Neural progenitor cell (in vitro differentiated cells): ENCODE results near the gene C1orf87. TPM values are rescaled to one million over a fixed set of nuclear protein-coding genes. Genes with fewer than 3 reads are reported as not detected.

Experiments used
- DNase-seq: peaks from one replicate; pipeline ENCODE4 v3.0.0-alpha.2; 2016; ENCODE audit warnings: low spot score
- H2AFZ ChIP-seq: fragments of 200-600 bp; sonication (generic); replicated peaks from 2 replicates; pipeline ENCODE4 v1.6.1; 2016; ENCODE audit warnings: antibody characterized with exemption
- H3F3A ChIP-seq: fragments of 200-600 bp; sonication (generic); 2 replicates; pipeline ENCODE4 v1.6.1; 2016; ENCODE audit warnings: antibody characterized with exemption, low read depth
- H3K27ac ChIP-seq: fragments of 200-600 bp; sonication (generic); 2 replicates; pipeline ENCODE4 v1.5.1; 2016; ENCODE audit warnings: mild to moderate bottlenecking
- H3K27me3 ChIP-seq: fragments of 200-600 bp; sonication (generic); 2 replicates; pipeline ENCODE4 v1.6.1; 2016; ENCODE audit warnings: mild to moderate bottlenecking, moderate library complexity
- H3K36me3 ChIP-seq: fragments of 200-600 bp; sonication (generic); 2 replicates; pipeline ENCODE4 v1.5.1; 2016
- H3K4me1 ChIP-seq: fragments of 200-600 bp; sonication (generic); 2 replicates; pipeline ENCODE4 v1.6.1; 2016; ENCODE audit warnings: mixed run types
- H3K4me2 ChIP-seq: fragments of 200-600 bp; sonication (generic); 2 replicates; pipeline ENCODE4 v1.6.1; 2016
- H3K4me3 ChIP-seq: fragments of 200-600 bp; sonication (generic); 2 replicates; pipeline ENCODE4 v1.5.1; 2016
- H3K79me2 ChIP-seq: fragments of 200-600 bp; sonication (generic); 2 replicates; pipeline ENCODE4 v1.6.1; 2016; ENCODE audit warnings: low read depth
- H3K9ac ChIP-seq: fragments of 200-600 bp; sonication (generic); 2 replicates; pipeline ENCODE4 v1.6.1; 2016
- H3K9me3 ChIP-seq: fragments of 200-600 bp; sonication (generic); 2 replicates; pipeline ENCODE4 v1.5.1; 2016; ENCODE audit warnings: low read depth
- H4K20me1 ChIP-seq: fragments of 200-600 bp; sonication (generic); 2 replicates; pipeline ENCODE4 v1.6.1; 2016; ENCODE audit warnings: low read depth
- H3K27ac Mint-ChIP-seq: 3 replicates; pipeline ENCODE4 v1.8.0; 2021; ENCODE audit warnings: mixed read lengths
- H3K27me3 Mint-ChIP-seq: 2 replicates; pipeline ENCODE4 v1.8.0; 2022; ENCODE audit warnings: low read depth, mild to moderate bottlenecking, inconsistent platforms, moderate library complexity, mixed read lengths; ENCODE audit not compliant: insufficient read depth
- H3K36me3 Mint-ChIP-seq: 3 replicates; pipeline ENCODE4 v1.8.0; 2021; ENCODE audit warnings: mixed read lengths
- H3K4me1 Mint-ChIP-seq: 3 replicates; pipeline ENCODE4 v1.8.0; 2021; ENCODE audit warnings: mixed read lengths
- H3K4me3 Mint-ChIP-seq: 3 replicates; pipeline ENCODE4 v1.8.0; 2021; ENCODE audit warnings: mild to moderate bottlenecking, moderate library complexity, mixed read lengths
- H3K9me3 Mint-ChIP-seq: 3 replicates; pipeline ENCODE4 v1.8.0; 2020; ENCODE audit warnings: mixed read lengths
- EZH2 ChIP-seq: fragments of 200-600 bp; sonication (generic); IDR thresholded peaks from 2 replicates; pipeline ENCODE4 v1.6.1; 2017; ENCODE audit warnings: antibody characterized with exemption, mild to moderate bottlenecking, moderate library complexity
- EZH2phosphoT487 ChIP-seq: fragments of 200-600 bp; sonication (generic); IDR thresholded peaks from 2 replicates; pipeline ENCODE4 v1.6.1; 2017; ENCODE audit warnings: antibody characterized with exemption
- total RNA-seq: library from RNA; depleted of rRNA; stranded (reverse); fragments of >200 nt; gene quantifications from 2 replicates; pipeline ENCODE4 v1.2.3, GENCODE V29; 2015; ENCODE audit warnings: low replicate concordance
- TF ChIP-seq, protein P1 (sequence below): fragments of 200-600 bp; sonication (generic); IDR thresholded peaks from 2 replicates; pipeline ENCODE4 v1.5.1; 2017; ENCODE audit warnings: antibody characterized with exemption, mild to moderate bottlenecking

C1orf87 gene
- total RNA-seq, 1 donor from 2014 or later, result not detected

- H3K4me2 ChIP-seq, result no peak overlapping the region
- H3K27me3 ChIP-seq, result no peaks in the 10 kb centered on the region
- Mint-ChIP-seq H3K9me3 (peaks cover 1% of the 10 kb centered on the region), H3K36me3 (no peaks in the 10 kb centered on the region), H3K4me3 (no peak overlapping the region), H3K27ac (no peak overlapping the region), H3K4me1 (no peaks in the 10 kb centered on the region), H3K27me3 (no peaks in the 10 kb centered on the region)
- H3K4me3 ChIP-seq, result no peak overlapping the region
- H3F3A ChIP-seq, result peaks cover 4% of the 10 kb centered on the region
- no peak overlapping the region for H2AFZ ChIP-seq
- H4K20me1 ChIP-seq, result no peaks in the 10 kb centered on the region
- H3K79me2 ChIP-seq, result no peaks in the 10 kb centered on the region
- H3K4me1 ChIP-seq, result no peaks in the 10 kb centered on the region
- no peak overlapping the region for H3K27ac ChIP-seq
- no peaks in the 10 kb centered on the region for H3K36me3 ChIP-seq
- no peaks in the 10 kb centered on the region for H3K9me3 ChIP-seq
- no peak overlapping the region for H3K9ac ChIP-seq
- DNase-seq, result no peak
- TF ChIP-seq, protein P1, sequence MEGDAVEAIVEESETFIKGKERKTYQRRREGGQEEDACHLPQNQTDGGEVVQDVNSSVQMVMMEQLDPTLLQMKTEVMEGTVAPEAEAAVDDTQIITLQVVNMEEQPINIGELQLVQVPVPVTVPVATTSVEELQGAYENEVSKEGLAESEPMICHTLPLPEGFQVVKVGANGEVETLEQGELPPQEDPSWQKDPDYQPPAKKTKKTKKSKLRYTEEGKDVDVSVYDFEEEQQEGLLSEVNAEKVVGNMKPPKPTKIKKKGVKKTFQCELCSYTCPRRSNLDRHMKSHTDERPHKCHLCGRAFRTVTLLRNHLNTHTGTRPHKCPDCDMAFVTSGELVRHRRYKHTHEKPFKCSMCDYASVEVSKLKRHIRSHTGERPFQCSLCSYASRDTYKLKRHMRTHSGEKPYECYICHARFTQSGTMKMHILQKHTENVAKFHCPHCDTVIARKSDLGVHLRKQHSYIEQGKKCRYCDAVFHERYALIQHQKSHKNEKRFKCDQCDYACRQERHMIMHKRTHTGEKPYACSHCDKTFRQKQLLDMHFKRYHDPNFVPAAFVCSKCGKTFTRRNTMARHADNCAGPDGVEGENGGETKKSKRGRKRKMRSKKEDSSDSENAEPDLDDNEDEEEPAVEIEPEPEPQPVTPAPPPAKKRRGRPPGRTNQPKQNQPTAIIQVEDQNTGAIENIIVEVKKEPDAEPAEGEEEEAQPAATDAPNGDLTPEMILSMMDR, result no peak
- TF ChIP-seq EZH2 (no peak), EZH2phosphoT487 (no peak)
These were observed 8.4 kb downstream of the C1orf87 start for GRCh38 chr1:60065199-60065598.

GRCh38 chr1:60063561-60063960 lies 10.0 kb downstream of the C1orf87 start:
- H3K9me3 ChIP-seq, result no peaks in the 10 kb centered on the region
- no peaks in the 10 kb centered on the region for H3K79me2 ChIP-seq
- TF ChIP-seq EZH2, result no peak
- TF ChIP-seq, protein P1, result no peak
- no peak for TF ChIP-seq EZH2phosphoT487
- H3K27ac ChIP-seq, result no peak overlapping the region
- H3K27me3 ChIP-seq, result no peaks in the 10 kb centered on the region
- H3K27ac Mint-ChIP-seq, result no peak overlapping the region
- H3K4me3 Mint-ChIP-seq, result no peak overlapping the region
- no peaks in the 10 kb centered on the region for H3K4me1 ChIP-seq
- no peak for DNase-seq
- no peaks in the 10 kb centered on the region for H4K20me1 ChIP-seq
- H3K4me1 Mint-ChIP-seq, result peaks cover 1% of the 10 kb centered on the region
- no peak overlapping the region for H3K9ac ChIP-seq
- no peaks in the 10 kb centered on the region for H3K36me3 ChIP-seq
- peaks cover 4% of the 10 kb centered on the region for H3F3A ChIP-seq
- H3K4me2 ChIP-seq, result no peak overlapping the region
- H3K9me3 Mint-ChIP-seq, result peaks cover 1% of the 10 kb centered on the region
- H3K4me3 ChIP-seq, result no peak overlapping the region
- H3K36me3 Mint-ChIP-seq, result no peaks in the 10 kb centered on the region
- no peaks in the 10 kb centered on the region for H3K27me3 Mint-ChIP-seq
- peak overlapping the region; percentile 73 for H2AFZ ChIP-seq

- H3K36me3 Mint-ChIP-seq, result no peaks in the 10 kb centered on the region
- no peak overlapping the region for H3K27ac Mint-ChIP-seq
- H3K9ac ChIP-seq, result no peak overlapping the region
- DNase-seq, result no peak
- no peak overlapping the region for H3K27ac ChIP-seq
- no peaks in the 10 kb centered on the region for H3K27me3 ChIP-seq
- no peaks in the 10 kb centered on the region for H3K4me1 ChIP-seq
- H3K4me1 Mint-ChIP-seq, result peaks cover 2% of the 10 kb centered on the region
- H3K27me3 Mint-ChIP-seq, result no peaks in the 10 kb centered on the region
- H3F3A ChIP-seq, result peaks cover 4% of the 10 kb centered on the region
- no peaks in the 10 kb centered on the region for H3K36me3 ChIP-seq
- H2AFZ ChIP-seq, result no peak overlapping the region
- no peaks in the 10 kb centered on the region for H3K9me3 ChIP-seq
- H3K9me3 Mint-ChIP-seq, result peaks cover 1% of the 10 kb centered on the region
- no peaks in the 10 kb centered on the region for H4K20me1 ChIP-seq
- H3K79me2 ChIP-seq, result no peaks in the 10 kb centered on the region
- H3K4me3 Mint-ChIP-seq, result no peak overlapping the region
- no peak overlapping the region for H3K4me3 ChIP-seq
- TF ChIP-seq, protein P1, result no peak
- no peak for TF ChIP-seq EZH2
- TF ChIP-seq EZH2phosphoT487, result no peak
- no peak overlapping the region for H3K4me2 ChIP-seq
These were observed 14.1 kb downstream of the C1orf87 start for GRCh38 chr1:60059468-60059867.

DNA sequence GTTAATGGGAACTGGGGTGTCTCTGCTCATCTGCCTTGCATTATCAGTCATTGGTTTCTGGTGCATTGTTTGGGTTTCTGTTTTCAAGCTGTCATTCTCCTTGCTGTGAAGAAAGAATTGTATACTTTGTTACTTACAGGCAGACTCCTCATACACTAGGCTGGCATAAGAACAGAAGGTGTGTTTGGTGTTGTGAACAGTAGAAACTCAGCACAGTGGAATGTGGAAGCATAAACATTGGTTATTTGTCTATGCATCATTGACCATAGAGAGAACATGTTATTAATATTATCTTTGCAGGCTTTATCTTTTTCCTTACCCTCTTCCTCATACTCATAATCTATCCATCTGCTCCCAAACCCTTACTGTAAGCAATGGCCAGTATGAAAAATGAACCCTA lies 18.2 kb downstream of the C1orf87 start:
- peaks cover 3% of the 10 kb centered on the region for H3K9me3 Mint-ChIP-seq
- DNase-seq, result no peak

More for the DNA sequence above, 18.2 kb downstream of the C1orf87 start:
- Histone ChIP-seq H3K4me1 (no peaks in the 10 kb centered on the region), H3K27me3 (no peaks in the 10 kb centered on the region), H3K36me3 (no peaks in the 10 kb centered on the region), H3K9ac (no peak overlapping the region), H3K9me3 (no peaks in the 10 kb centered on the region), H3K79me2 (no peaks in the 10 kb centered on the region), H3K27ac (no peak overlapping the region), H4K20me1 (no peaks in the 10 kb centered on the region), H3F3A (no peaks in the 10 kb centered on the region), H3K4me3 (no peak overlapping the region), H2AFZ (no peak overlapping the region), H3K4me2 (no peak overlapping the region)
- Mint-ChIP-seq H3K4me1 (peaks cover 2% of the 10 kb centered on the region), H3K27ac (no peak overlapping the region), H3K4me3 (no peak overlapping the region), H3K27me3 (peaks cover 3% of the 10 kb centered on the region), H3K36me3 (no peaks in the 10 kb centered on the region)
- TF ChIP-seq, protein P1, result no peak
- TF ChIP-seq EZH2phosphoT487, result no peak
